Natural killer cell treated with Interleukin-12 subunit alpha and Interleukin-12 subunit beta and Interleukin-15 and Interleukin-18, amount 100 ng/mL, for 72 hours (primary cell): ENCODE data around the gene ESPL1. TPM values are rescaled to one million over a fixed set of nuclear protein-coding genes. Genes with fewer than 3 reads are reported as not detected.

ENCODE experiments used
- ATAC-seq, 2 donors: fragments of 150-1000 bp; cut with Tn5 transposase in 1 of 2; sonication (Bioruptor Pico), chemical (Tn5 transposase) in 1 of 2; 2 replicates each; pipeline ENCODE4 v1.10.0; 2021
- DNase-seq: peaks from one replicate; pipeline ENCODE4 v3.0.0; 2022; ENCODE audit warnings: low spot score
- H3K27ac Mint-ChIP-seq, 2 donors: 1 replicate in 1 of 2; 2 replicates in 1 of 2; pipeline ENCODE4 v1.8.0; 2022; ENCODE audit warnings: mixed read lengths in 2 of 2, mild to moderate bottlenecking in 1 of 2, moderate library complexity in 1 of 2
- H3K27me3 Mint-ChIP-seq, 2 donors: 1 replicate in 1 of 2; 2 replicates in 1 of 2; pipeline ENCODE4 v1.8.0; 2022; ENCODE audit warnings: mixed read lengths in 2 of 2
- H3K36me3 Mint-ChIP-seq: one replicate; pipeline ENCODE4 v1.8.0; 2022; ENCODE audit warnings: mixed read lengths
- H3K4me1 Mint-ChIP-seq, 2 donors: 1 replicate in 1 of 2; 2 replicates in 1 of 2; pipeline ENCODE4 v1.8.0; 2022; ENCODE audit warnings: low read depth in 2 of 2, mixed read lengths in 2 of 2, mild to moderate bottlenecking in 1 of 2
- H3K4me3 Mint-ChIP-seq: one replicate; pipeline ENCODE4 v1.8.0; 2022; ENCODE audit warnings: mixed read lengths
- H3K9me3 Mint-ChIP-seq: 2 replicates; pipeline ENCODE4 v1.8.0; 2022; ENCODE audit warnings: mixed read lengths
- total RNA-seq, 2 donors: library from RNA; stranded (reverse); gene quantifications; one replicate each; pipeline ENCODE4 v1.2.3, GENCODE V29; 2022

Gene ESPL1
- 100 to 1,000 TPM in 1 of 2 donors, 10 to 100 TPM in 1; 35.2 to 127 TPM for total RNA-seq

DNA sequence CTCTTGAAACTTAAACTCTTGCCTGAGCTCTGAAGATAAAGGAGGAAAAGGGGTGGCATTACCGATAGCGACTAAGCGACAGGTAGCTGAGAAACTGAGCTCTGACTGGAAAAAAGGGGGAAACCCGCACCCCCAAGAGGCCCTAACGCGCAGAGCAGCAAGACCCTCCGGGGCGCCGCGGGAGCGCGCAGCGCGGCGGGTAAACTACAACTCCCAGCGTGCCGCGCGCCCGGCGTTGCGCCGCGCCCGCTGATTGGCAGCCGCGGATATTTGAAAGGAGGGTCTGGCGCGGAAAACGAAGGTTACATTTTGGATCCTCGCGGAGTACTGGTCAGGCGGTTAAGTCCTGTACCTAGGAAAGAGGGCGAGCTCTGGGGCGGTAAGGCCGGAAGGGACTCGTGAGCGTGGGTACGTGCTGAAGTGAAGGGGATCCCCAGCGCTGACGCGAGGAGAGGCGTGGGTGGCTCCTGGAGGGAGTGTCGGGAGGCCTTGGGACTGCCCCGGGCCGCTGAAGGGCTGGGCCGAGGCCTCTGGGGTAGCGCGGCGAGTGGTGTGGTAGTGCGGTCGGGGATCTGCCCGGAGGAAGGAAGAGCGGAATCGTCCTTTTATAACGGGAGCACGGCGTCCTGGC lies at the start of gene ESPL1:
Gene ESPL1 (plus strand): TSS at position 301 of the 631 bp plus-strand sequence. CDS start 468 bp downstream, outside the sequence.
- no peaks in the 10 kb centered on the region for H3K36me3 Mint-ChIP-seq

DNA sequence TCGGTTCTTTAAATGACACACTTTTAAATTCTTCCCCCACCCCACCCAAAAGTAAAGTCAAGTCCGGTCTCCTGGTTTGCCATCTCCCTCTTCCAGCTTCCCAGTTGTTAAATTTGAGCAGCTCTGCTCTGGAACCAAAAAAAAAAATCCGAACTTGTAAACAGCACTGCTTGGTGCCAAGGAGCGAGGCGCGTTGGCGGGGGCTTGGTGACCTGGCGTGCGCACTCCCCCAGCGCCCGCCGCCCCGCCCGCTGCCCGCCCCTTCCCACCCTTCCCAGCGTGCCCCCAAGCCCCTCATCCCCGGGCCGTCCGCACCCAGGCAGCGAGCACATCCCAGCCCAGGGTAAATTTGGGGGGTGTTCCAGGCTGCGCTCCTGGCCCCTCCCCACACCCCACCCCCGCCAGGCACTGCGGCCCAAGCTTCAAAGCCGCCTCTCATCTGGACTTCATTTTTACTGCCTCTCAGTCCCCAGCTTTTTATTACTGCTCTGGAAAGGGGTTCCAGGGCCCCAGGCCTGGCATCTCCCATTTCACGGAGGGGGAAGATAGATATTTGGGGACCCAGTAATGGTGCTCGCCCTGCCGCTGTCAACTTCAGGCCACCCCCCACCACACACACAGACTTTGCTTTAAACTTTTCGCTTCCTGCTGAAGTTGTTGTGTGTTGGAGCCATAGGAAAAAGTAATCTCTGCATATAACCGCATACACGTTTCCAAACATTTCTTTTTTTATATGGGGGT lies 49.4 kb upstream of the ESPL1 start:
- no peak for DNase-seq
- peaks cover 77 to 82% of the 10 kb centered on the region in 2 donors for H3K4me1 Mint-ChIP-seq
- H3K4me3 Mint-ChIP-seq = peak overlapping the region; percentile 95
- H3K9me3 Mint-ChIP-seq = no peaks in the 10 kb centered on the region
- H3K27me3 Mint-ChIP-seq = no peaks in the 10 kb centered on the region
- no peak for ATAC-seq
- H3K27ac Mint-ChIP-seq = peak overlapping the region; percentile 86 to 93
- no peaks in the 10 kb centered on the region for H3K36me3 Mint-ChIP-seq

More for the DNA sequence above, at the start of gene ESPL1:
- Mint-ChIP-seq H3K4me3 (peak within 1 kb of the TSS; percentile 91), H3K27ac (peak within 1 kb of the TSS; percentile 74 to 86), H3K27me3 (no peaks in the 10 kb centered on the region), H3K9me3 (no peaks in the 10 kb centered on the region), H3K4me1 (peaks cover 32 to 33% of the 10 kb centered on the region in 2 donors)
- ATAC-seq = peak; percentile 94
- DNase-seq = peak; percentile 92

DNA sequence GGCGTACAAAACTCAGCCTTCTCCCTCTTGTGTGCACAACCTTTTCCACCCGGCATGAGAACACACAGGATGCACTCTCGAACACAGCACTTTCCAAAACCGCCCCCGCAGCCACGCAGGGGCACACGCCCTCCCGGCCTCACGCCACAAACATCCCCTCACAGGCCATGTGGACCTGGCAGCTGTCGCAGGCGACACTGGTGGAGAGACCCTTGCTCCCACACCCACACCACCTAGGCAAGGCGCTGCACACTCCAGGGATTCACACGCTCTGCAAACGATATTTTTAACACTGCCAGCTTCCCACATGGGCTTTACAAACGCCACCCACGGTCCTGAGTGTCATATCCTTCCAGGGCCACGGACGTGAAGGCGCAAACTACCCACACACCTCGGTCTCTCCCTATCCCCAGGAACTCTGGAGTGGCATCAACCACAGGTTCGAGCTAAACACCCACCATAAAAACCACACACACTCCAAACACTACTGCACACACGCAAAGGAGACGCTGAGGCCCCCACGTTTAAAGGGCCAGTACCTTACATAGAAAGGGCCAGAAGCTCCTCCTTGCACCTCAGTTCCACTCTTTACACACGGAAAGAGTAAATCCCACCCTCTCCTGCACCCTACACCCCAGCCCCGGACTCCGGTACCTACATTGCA lies 48.7 kb upstream of the ESPL1 start:
- peak overlapping the region; percentile 95 for H3K4me3 Mint-ChIP-seq

DNA sequence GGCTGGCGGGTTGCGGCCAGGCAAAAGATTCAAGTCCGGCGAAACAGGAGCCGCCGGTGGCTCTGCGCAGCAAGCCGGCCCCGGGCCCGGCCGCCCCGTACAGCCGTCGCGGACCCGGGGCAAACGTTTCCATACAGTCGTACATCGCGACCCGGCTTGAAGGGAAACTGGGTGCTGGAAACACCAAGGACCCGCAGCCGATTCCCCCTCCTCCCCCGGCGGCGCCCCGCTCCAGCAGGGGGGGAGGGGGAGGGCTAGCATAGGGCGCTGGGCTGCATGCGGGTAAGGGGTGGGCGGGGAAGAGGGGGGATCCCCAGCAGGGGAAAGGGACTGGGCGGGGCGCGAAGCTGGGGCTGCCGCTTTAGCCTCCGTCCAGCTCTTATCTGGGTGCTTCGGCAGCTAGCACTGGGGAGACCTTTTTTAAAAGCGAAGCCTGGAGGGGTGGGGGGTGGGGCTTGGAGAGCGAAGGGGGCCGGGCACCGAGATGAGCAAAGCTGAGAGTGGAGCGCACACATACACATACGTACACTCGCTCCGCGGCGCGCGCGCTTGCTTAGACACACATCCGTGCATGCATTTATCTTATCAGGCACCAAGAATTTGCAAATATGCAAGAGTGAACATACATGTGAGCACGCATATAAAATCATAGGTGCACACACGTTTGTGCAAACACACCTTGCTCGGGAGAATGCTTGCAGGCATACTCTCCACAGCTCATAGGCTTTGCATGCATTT lies 48.0 kb upstream of the ESPL1 start:
- no peaks in the 10 kb centered on the region for H3K27me3 Mint-ChIP-seq
- H3K36me3 Mint-ChIP-seq = no peaks in the 10 kb centered on the region
- peaks cover 78 to 82% of the 10 kb centered on the region in 2 donors for H3K4me1 Mint-ChIP-seq
- ATAC-seq (peak; percentile 60 to 62), DNase-seq (no peak)
- H3K27ac Mint-ChIP-seq = peak overlapping the region; percentile 86 to 93
- no peaks in the 10 kb centered on the region for H3K9me3 Mint-ChIP-seq
- peak overlapping the region; percentile 95 for H3K4me3 Mint-ChIP-seq

More for the DNA sequence above, 48.7 kb upstream of the ESPL1 start:
- Mint-ChIP-seq H3K4me1 (peaks cover 77 to 81% of the 10 kb centered on the region in 2 donors), H3K27me3 (no peaks in the 10 kb centered on the region), H3K9me3 (no peaks in the 10 kb centered on the region), H3K36me3 (no peaks in the 10 kb centered on the region), H3K27ac (peak overlapping the region; percentile 86 to 93)
- ATAC-seq (peak; percentile 22 to 23), DNase-seq (peak; percentile 84)

DNA sequence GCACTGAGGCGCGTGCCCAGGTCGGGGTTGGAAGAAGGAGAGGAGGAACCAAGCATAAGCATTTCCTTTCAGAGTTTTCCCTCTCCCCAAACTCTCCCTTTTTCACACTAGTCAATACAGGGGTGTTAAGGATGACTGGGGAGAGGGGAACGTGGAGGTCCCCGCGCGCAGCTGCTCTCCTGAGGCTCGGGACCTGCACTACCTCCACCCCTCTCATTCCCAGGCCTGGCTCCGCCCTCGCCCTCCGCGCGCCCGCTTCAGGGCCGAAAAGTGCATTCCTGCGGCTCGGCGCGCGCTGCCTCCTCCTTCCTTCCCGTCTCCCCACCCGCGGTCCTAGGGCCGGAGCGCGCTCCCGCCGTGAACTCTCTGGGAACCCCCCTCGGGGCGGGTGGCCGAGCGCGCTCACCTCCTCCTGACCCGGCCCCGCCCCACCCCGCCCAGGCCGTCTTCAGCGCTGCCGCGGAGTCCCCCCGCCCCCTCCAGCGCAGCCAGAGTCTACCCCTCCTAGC lies 47.4 kb upstream of the ESPL1 start:
- peak overlapping the region; percentile 95 for H3K4me3 Mint-ChIP-seq
- peaks cover 76 to 82% of the 10 kb centered on the region in 2 donors for H3K4me1 Mint-ChIP-seq
- no peaks in the 10 kb centered on the region for H3K36me3 Mint-ChIP-seq
- peak; percentile 88 for DNase-seq
- H3K9me3 Mint-ChIP-seq = no peaks in the 10 kb centered on the region
- no peaks in the 10 kb centered on the region for H3K27me3 Mint-ChIP-seq
- peak; percentile 85 to 88 for ATAC-seq
- peak overlapping the region; percentile 86 to 89 for H3K27ac Mint-ChIP-seq

DNA sequence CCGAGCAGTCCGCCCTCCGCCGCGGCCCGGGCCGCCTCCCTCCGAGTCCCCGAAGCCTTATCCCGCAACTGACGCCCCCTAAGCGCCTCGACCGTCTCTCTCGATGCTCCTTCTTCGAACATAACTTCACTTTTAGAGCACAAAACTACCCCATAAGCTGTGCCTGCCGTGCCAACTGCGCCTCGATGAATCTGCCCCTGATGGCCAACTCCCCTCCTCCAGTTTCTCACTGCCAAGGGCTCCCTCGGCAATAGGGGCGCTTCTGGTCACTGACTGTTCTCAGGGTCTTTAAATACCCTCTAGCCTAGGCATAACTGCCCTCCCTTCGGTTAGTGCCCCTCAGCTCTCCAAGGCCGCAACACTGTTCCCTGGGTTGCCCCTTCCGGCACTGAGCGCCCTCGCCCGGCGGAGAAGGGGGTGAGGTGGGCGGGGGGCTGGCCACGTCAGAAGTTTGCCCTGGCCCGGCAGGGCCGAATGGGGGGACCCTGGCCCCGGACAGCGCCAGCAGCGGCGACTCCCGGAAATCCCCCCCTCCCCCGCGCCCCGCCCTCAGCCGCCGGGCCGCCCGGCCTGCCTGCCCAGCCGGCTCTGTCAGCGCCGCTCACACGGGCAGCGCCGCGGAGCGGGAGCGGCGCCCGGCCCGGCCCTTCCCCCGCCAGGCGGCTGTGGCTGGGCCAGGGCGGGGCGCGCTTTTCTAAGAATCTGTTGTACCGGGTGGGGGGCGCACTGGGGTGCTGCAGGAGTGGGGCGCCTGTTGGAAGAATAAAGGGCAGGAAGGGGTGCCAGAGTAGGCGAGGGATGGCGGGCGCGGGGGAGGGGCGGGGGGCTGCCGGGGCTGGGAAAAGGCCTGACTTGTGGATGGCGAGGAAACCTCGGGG lies 46.7 kb upstream of the ESPL1 start:
- Mint-ChIP-seq H3K27me3 (no peaks in the 10 kb centered on the region), H3K27ac (peak overlapping the region; percentile 86 to 89), H3K36me3 (no peaks in the 10 kb centered on the region), H3K4me1 (peaks cover 69 to 75% of the 10 kb centered on the region in 2 donors), H3K4me3 (peak overlapping the region; percentile 95), H3K9me3 (no peaks in the 10 kb centered on the region)
- ATAC-seq (peak; percentile 44 to 68), DNase-seq (peak; percentile 75)

DNA sequence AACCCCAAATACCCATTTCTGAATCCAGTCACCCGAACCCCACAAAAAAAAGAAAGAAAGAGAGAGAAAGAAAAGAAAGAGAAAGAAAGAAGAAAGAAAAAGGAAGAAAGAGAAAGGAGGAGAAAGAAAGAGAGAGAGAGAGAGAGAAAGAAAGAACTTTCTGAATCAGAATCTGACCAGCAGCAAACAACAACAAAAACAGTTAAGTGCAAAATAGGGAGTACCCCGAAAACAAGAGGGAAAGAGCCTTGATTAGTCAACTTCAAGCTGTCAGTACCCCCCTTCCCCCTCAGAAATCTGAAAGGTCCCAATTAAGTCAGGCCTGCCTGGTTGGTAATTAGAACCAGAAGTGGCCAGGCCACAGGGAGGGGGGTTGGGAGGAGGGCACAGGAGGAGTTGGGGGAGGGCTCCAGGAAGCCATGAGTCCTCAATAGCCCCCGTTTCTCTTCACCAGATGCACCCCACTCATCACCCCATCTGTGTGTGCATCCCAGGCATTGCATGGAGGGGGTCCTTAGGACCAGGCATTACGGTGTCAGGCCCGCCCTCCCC lies 45.9 kb upstream of the ESPL1 start:
- DNase-seq (no peak), ATAC-seq (no peak)
- no peaks in the 10 kb centered on the region for H3K36me3 Mint-ChIP-seq
- peak overlapping the region; percentile 86 to 89 for H3K27ac Mint-ChIP-seq
- peak overlapping the region; percentile 95 for H3K4me3 Mint-ChIP-seq
- no peaks in the 10 kb centered on the region for H3K9me3 Mint-ChIP-seq
- peaks cover 61 to 67% of the 10 kb centered on the region in 2 donors for H3K4me1 Mint-ChIP-seq
- H3K27me3 Mint-ChIP-seq = no peaks in the 10 kb centered on the region

DNA sequence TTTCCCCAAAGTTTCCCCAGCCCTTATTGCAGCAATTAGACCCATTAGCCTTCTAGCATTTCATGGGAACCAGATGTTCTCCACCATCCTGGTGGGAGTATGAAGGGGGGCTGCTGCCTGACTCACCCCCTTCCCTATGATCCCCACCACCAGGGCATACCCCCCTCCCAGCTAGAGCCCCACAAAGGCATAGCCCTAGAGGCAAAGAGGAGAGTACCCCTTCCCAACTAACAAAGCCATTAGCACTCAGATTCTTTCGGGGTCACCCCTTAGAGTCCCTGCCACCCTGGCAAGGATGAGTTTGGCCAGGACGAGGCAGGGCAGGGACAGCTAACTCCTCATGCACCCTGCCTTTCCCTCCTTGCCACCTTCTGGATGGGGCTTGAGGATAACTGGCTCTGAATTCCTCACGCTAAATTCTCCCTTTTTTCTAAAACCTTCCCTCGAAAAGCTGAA lies 45.3 kb upstream of the ESPL1 start:
- no peaks in the 10 kb centered on the region for H3K9me3 Mint-ChIP-seq
- peaks cover 56 to 61% of the 10 kb centered on the region in 2 donors for H3K4me1 Mint-ChIP-seq
- no peak for ATAC-seq
- H3K4me3 Mint-ChIP-seq = peak overlapping the region; percentile 95
- DNase-seq = no peak
- H3K27me3 Mint-ChIP-seq = no peaks in the 10 kb centered on the region
- no peaks in the 10 kb centered on the region for H3K36me3 Mint-ChIP-seq
- H3K27ac Mint-ChIP-seq = peak overlapping the region; percentile 86 to 89

DNA sequence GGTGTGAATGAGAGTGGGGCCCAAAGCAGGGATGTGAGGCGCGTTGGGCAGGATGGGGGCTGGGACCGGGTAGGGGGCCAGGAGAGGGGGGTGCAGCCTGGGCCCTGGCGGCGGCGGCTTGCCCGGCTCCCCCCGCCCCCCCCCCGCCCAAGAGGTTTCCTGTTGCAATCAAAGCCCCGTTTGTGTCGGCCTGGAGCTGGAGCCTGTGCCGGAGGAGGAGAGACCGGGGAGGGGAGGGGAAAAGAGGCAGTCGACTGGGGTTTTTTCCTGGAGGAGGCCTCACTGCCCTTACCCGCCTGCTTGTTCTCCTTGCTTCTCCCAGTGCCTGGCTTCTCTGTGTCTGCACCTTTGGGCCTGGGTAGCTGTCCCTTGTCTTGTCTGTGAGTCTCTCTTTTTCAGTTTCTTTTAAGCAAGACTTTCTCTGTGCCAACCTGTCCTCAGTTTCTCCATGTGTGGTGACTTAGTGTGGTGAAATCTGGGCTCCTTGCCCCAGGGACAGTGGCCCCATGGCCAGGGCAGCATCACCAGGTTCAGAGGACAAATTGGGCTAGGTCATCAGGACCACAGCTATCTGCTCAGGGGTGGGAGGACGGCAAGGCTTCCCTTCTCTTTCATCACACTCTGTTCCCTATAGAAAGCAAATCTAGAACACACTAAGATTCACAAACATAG lies 44.6 kb upstream of the ESPL1 start:
- no peaks in the 10 kb centered on the region for H3K27me3 Mint-ChIP-seq
- peaks cover 49 to 54% of the 10 kb centered on the region in 2 donors for H3K4me1 Mint-ChIP-seq
- DNase-seq = peak; percentile 56
- ATAC-seq = no peak
- no peaks in the 10 kb centered on the region for H3K9me3 Mint-ChIP-seq
- no peaks in the 10 kb centered on the region for H3K36me3 Mint-ChIP-seq
- peak overlapping the region; percentile 58 for H3K4me3 Mint-ChIP-seq
- H3K27ac Mint-ChIP-seq = peak overlapping the region; percentile 37 to 89

DNA sequence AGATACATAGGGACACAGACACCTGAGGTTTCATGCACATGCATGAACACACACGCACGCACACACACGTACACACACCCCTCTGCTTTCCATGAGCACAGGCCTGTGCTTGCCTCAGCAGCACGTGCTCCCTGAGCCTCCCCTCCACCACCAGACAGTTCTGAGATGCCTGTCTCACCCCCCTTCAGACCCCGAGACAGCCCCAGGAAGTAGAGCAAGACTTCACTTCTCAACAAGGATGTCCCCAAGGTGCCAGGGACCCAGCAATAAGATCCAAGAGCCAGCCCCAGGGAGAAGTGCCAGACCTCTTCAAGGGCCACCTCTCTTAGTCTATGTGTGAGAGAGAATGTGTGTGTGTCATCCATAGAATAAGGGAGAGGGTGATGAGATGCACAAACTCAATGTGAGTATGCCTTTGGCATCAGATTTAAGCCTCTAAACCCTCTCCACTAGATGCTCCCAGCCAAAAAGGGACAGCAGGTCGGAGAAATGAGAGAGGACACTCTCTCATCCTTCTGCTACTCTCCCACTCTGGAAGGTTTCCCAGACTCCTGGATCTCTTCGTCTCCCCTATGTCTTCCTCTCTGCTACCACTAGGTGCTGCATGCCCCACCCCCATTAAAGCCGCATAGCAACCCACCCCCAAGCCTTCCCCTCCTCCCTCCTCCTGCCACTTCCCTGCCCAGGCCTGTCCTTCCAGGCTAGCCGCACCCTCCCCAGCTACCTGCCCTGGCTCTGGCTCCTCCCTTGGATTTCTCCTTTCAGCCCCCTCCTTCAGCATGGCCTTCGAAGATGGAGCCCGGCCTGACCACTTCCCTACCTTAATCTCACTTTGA lies 43.8 kb upstream of the ESPL1 start:
- ATAC-seq (no peak), DNase-seq (no peak)
- Mint-ChIP-seq H3K9me3 (no peaks in the 10 kb centered on the region), H3K36me3 (no peaks in the 10 kb centered on the region), H3K4me1 (peaks cover 44 to 48% of the 10 kb centered on the region in 2 donors), H3K27me3 (no peaks in the 10 kb centered on the region), H3K27ac (peak overlapping the region; percentile 37 to 89), H3K4me3 (peak overlapping the region; percentile 58)
